GM12878 (cell line): ENCODE results near the gene LPAR3. TPM values are rescaled to one million over a fixed set of nuclear protein-coding genes. Genes with fewer than 3 reads are reported as not detected.

Experiments used
- CEBPB ChIP-seq, 2 experiments: fragments of 150-350 bp in 1 of 2; IDR thresholded peaks; 2 replicates each; pipeline ENCODE4 v1.6.1; 2012 to 2014; ENCODE audit warnings: low read depth in 2 of 2, low read length in 2 of 2, borderline replicate concordance in 1 of 2, inconsistent platforms in 1 of 2
- IKZF2 ChIP-seq, 2 experiments: fragments of 450-650 bp; IDR thresholded peaks; 2 replicates each; pipeline ENCODE4 v1.6.1; 2017; ENCODE audit warnings: mild to moderate bottlenecking in 2 of 2, moderate library complexity in 2 of 2
- RB1 ChIP-seq: fragments of 450-650 bp; formaldehyde crosslinking; IDR thresholded peaks from 2 replicates; pipeline ENCODE4 v1.6.1; 2017; ENCODE audit warnings: mild to moderate bottlenecking, borderline replicate concordance
- ZNF217 ChIP-seq: fragments of 450-650 bp; IDR thresholded peaks from 2 replicates; pipeline ENCODE4 v1.6.1; 2017; ENCODE audit warnings: antibody characterized with exemption, mild to moderate bottlenecking
- polyA plus RNA-seq, 11 experiments: library from polyadenylated mRNA; depleted of rRNA in 4 of 11; unstranded in 6 of 11; stranded (reverse) in 5 of 11; fragments of >200 nt; fragmentation: Nextera tagmentation in 4 of 11; fragmentation: Illumina TruSeq in 1 of 11; extraction: Ambion mirVana in 4 of 11; extraction: Trizol in 1 of 11; gene quantifications; 1 replicate in 1 of 11; 2 replicates in 10 of 11; pipeline versions ENCODE4 v1.2.1 to v1.2.3, GENCODE V29; 2011 to 2016; ENCODE audit warnings: inconsistent platforms in 2 of 11, missing spikeins in 2 of 11, low read depth in 1 of 11
- total RNA-seq, 4 experiments: library from RNA; depleted of rRNA in 3 of 4; stranded (reverse); fragments of >200 nt in 3 of 4; fragmentation: Illumina TruSeq in 1 of 4; extraction: Trizol in 1 of 4; gene quantifications; 2 replicates each; pipeline versions ENCODE4 v1.2.1 to v1.2.3, GENCODE V29; 2013 to 2021
- TF ChIP-seq, protein P1 (sequence below): fragments of 450-650 bp; IDR thresholded peaks from 2 replicates; pipeline ENCODE4 v1.6.1; 2017; ENCODE audit warnings: mild to moderate bottlenecking, low read depth, inconsistent platforms; ENCODE audit not compliant: poor library complexity, severe bottlenecking
- TF ChIP-seq, protein P2 (sequence below): fragments of 450-650 bp; IDR thresholded peaks from 2 replicates; pipeline ENCODE4 v1.6.1; 2017; ENCODE audit warnings: mild to moderate bottlenecking, moderate library complexity
- TF ChIP-seq, protein P3 (sequence below): fragments of 450-650 bp; IDR thresholded peaks from 2 replicates; pipeline ENCODE4 v1.6.1; 2016; ENCODE audit warnings: mild to moderate bottlenecking, moderate library complexity, borderline replicate concordance

LPAR3 gene
- total and polyA plus RNA-seq, 10 of the 15 experiments (the other 5 are each of a cell fraction or from before 2014, with no cell fraction given): 0.03 to 0.31 (median 0.09) TPM; not detected in 3

- TF ChIP-seq, protein P1, sequence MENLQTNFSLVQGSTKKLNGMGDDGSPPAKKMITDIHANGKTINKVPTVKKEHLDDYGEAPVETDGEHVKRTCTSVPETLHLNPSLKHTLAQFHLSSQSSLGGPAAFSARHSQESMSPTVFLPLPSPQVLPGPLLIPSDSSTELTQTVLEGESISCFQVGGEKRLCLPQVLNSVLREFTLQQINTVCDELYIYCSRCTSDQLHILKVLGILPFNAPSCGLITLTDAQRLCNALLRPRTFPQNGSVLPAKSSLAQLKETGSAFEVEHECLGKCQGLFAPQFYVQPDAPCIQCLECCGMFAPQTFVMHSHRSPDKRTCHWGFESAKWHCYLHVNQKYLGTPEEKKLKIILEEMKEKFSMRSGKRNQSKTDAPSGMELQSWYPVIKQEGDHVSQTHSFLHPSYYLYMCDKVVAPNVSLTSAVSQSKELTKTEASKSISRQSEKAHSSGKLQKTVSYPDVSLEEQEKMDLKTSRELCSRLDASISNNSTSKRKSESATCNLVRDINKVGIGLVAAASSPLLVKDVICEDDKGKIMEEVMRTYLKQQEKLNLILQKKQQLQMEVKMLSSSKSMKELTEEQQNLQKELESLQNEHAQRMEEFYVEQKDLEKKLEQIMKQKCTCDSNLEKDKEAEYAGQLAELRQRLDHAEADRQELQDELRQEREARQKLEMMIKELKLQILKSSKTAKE: no peak
- no peak for TF ChIP-seq CEBPB (IDR thresholded peaks at IDR 0.05; ENCODE audit: borderline replicate concordance in 1 of 2, low read depth in 2 of 2, low read length in 2 of 2)
- TF ChIP-seq, protein P2, sequence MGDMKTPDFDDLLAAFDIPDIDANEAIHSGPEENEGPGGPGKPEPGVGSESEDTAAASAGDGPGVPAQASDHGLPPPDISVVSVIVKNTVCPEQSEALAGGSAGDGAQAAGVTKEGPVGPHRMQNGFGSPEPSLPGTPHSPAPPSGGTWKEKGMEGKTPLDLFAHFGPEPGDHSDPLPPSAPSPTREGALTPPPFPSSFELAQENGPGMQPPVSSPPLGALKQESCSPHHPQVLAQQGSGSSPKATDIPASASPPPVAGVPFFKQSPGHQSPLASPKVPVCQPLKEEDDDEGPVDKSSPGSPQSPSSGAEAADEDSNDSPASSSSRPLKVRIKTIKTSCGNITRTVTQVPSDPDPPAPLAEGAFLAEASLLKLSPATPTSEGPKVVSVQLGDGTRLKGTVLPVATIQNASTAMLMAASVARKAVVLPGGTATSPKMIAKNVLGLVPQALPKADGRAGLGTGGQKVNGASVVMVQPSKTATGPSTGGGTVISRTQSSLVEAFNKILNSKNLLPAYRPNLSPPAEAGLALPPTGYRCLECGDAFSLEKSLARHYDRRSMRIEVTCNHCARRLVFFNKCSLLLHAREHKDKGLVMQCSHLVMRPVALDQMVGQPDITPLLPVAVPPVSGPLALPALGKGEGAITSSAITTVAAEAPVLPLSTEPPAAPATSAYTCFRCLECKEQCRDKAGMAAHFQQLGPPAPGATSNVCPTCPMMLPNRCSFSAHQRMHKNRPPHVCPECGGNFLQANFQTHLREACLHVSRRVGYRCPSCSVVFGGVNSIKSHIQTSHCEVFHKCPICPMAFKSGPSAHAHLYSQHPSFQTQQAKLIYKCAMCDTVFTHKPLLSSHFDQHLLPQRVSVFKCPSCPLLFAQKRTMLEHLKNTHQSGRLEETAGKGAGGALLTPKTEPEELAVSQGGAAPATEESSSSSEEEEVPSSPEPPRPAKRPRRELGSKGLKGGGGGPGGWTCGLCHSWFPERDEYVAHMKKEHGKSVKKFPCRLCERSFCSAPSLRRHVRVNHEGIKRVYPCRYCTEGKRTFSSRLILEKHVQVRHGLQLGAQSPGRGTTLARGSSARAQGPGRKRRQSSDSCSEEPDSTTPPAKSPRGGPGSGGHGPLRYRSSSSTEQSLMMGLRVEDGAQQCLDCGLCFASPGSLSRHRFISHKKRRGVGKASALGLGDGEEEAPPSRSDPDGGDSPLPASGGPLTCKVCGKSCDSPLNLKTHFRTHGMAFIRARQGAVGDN: no peak
- TF ChIP-seq, protein P3, sequence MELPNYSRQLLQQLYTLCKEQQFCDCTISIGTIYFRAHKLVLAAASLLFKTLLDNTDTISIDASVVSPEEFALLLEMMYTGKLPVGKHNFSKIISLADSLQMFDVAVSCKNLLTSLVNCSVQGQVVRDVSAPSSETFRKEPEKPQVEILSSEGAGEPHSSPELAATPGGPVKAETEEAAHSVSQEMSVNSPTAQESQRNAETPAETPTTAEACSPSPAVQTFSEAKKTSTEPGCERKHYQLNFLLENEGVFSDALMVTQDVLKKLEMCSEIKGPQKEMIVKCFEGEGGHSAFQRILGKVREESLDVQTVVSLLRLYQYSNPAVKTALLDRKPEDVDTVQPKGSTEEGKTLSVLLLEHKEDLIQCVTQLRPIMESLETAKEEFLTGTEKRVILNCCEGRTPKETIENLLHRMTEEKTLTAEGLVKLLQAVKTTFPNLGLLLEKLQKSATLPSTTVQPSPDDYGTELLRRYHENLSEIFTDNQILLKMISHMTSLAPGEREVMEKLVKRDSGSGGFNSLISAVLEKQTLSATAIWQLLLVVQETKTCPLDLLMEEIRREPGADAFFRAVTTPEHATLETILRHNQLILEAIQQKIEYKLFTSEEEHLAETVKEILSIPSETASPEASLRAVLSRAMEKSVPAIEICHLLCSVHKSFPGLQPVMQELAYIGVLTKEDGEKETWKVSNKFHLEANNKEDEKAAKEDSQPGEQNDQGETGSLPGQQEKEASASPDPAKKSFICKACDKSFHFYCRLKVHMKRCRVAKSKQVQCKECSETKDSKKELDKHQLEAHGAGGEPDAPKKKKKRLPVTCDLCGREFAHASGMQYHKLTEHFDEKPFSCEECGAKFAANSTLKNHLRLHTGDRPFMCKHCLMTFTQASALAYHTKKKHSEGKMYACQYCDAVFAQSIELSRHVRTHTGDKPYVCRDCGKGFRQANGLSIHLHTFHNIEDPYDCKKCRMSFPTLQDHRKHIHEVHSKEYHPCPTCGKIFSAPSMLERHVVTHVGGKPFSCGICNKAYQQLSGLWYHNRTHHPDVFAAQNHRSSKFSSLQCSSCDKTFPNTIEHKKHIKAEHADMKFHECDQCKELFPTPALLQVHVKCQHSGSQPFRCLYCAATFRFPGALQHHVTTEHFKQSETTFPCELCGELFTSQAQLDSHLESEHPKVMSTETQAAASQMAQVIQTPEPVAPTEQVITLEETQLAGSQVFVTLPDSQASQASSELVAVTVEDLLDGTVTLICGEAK: no peak
- no peak for TF ChIP-seq RB1
- TF ChIP-seq ZNF217: no peak
- no peak for TF ChIP-seq IKZF2 (IDR thresholded peaks at IDR 0.05)
Measured at GRCh38 chr1:84774669-84775534, 118.1 kb downstream of the LPAR3 start (continued).
